NCI-H510A treated with DMSO at 0.1 percent for 48 hours (cell line): Measurements from ENCODE around the gene B4GALNT3.
A peak's percentile ranks its signal among the peaks of the same experiment; 100 is the strongest.

ENCODE experiments used
- DNase-seq: peaks from one replicate; lab custom pipeline; 2025; lab: John Stamatoyannopoulos, UW

The B4GALNT3 gene

GRCh38 chr12:559208-559905 lies 99.6 kb downstream of the B4GALNT3 start:
- no peak for DNase-seq

GRCh38 chr12:559906-560455 lies 100.2 kb downstream of the B4GALNT3 start:
- DNase-seq, result no peak

GRCh38 chr12:560691-561390 lies 101.1 kb downstream of the B4GALNT3 start:
- DNase-seq, result peak; percentile 18

DNA sequence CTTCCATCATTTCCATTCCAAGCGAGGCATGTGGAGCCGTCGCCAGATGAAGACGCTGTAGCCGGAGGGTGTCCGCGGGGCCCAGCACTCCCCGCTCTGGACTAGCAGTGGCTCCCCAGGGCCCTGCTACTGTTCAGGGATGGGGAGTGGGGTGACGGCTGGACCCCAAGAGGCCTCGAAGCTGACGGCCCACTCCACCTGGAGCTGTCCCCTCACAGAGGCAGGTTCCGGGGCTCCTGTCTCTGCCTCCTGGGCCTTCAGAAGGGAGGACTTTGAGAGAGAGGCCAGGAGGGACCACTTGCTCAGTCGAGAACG lies 101.6 kb downstream of the B4GALNT3 start:
- DNase-seq, result no peak

DNA sequence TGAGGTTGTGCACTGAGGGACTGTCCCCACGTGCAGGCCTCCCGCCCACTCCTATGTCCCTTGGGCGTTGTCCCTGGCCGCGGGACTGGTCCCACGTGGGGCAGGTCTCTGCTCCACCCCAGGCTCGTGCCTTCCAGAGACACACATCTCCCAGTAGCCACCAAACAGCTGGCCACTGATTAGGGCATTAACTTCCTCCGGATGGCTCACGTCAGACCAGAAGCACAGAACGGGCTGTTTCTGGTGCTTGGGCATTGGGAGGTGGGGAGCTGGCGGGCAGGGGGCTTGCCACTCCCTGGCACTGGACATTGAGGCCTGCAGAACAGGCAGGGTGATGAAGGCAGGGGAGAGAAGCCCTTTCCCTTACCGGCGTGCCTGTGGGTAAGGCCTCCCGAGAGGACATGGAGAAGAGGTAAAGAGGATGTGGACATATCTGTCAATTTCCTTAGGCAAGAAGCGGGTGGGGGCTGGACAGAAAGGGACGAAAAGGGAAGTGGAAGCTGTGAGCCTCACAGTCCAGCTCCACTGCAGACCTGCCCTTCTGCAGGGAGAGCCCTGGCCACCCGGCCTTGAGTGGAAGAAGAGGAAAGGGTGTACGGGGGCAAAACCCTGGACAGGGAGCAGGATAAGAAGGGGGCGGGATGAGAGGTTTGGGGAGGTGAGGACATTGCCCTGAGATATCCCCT lies 102.3 kb downstream of the B4GALNT3 start:
- DNase-seq, result no peak

GRCh38 chr12:562634-563033 lies 102.9 kb downstream of the B4GALNT3 start:
- DNase-seq, result no peak

DNA sequence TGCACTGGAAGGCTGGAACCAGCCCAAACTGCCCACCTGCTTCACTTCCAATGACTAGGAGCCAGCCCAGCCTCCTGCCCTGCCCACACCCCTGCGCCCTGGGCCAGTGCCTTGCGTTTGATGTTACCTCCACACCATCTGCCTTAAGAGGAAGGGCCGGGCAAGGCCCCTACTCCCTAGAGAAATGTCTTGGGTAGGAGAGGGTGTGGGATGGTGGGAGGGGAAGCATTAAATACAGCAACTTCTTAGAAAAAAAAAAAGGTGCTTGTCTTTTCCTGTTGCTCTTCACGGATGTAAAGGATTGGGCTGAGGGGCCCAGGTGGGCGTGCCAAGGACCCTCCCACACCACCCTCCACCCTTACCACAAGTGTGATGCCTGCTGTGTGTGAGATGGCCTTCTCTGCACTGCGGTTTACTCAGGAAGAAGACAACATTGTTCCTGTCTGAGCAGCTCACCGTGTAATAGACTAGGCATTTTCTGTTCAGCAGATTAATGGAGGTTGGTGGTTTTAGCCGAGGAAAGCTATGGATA lies 103.6 kb downstream of the B4GALNT3 start:
- no peak for DNase-seq

DNA sequence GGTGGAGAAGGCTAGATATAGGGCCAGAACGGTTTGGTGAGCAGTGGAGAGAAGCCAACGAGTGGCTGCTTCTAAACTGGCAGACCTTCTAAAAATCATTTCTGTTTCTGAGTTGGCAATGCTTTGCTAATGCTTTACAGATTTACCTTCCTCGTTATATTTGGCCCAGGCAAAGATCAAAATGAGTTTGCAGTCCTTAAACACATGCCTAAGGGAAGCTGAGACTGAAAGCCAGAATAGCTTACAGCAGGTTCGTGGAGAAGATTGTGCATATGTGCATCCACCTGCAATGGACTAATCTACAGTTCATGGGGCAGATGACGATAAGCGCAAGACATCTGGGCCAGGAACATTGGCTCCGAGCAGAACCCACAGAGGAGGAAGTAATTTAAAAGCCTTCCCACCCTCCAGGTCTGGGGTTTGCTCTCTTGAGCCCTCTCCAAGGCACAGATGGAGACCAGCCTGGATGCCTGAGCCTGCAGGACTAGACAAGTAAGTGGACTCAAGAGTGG lies 104.1 kb downstream of the B4GALNT3 start:
- no peak for DNase-seq

DNA sequence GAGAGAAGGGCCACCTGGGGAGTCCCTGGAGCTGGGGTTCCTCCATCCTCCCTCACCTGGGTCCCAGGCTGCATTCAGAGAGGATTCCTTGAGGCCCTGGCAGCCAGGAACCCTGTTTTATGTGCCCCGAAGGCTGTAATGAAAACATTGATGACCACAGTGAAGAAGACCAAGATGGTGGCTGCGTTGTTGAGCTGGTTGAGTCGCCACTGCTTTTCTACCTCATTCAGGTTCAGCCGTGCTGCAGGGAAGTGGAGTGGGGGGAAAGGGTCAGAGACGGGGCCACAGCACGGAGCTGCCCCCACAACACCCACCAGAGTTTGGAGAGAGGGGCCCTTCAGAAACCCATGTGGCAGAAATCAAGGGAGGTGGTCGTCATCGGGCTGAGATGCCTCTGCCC lies 105.4 kb downstream of the B4GALNT3 start:
- no peak for DNase-seq

DNA sequence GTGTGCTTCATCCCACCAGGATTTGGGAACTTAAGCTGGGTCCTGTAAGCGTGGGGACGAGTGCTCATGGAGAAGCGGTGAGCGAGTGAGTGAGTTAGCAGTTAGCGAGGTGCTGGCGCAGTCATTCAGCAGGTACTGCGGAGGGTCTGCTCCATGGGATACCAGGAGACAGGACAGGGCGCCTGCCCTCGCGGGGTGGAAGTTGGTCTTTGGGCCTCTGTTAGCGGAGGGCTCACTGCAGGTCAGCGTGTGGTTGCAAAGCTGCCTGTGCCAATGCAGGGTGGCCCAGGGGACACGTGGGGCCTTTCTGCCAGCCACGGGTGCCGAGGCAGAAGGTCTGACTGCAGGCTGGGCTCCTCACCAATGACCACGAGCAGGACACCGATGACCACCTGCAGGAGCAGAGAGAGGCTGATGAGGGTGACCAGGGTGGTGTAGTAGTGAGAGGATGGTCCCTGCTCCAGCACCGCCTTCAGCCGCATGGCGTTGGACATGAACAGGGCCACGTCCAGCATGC lies 105.9 kb downstream of the B4GALNT3 start:
- no peak for DNase-seq

GRCh38 chr12:568486-568885 lies 108.7 kb downstream of the B4GALNT3 start:
- no peak for DNase-seq

- no peak for DNase-seq
Observed at GRCh38 chr12:569091-569676, 109.4 kb downstream of the B4GALNT3 start.

- DNase-seq, result peak; percentile 54
Observed at GRCh38 chr12:569803-570434, 110.2 kb downstream of the B4GALNT3 start.

GRCh38 chr12:570435-570920 lies 110.7 kb downstream of the B4GALNT3 start:
- no peak for DNase-seq

- no peak for DNase-seq
Observed at GRCh38 chr12:570921-571794, 111.4 kb downstream of the B4GALNT3 start.

- no peak for DNase-seq
Observed at GRCh38 chr12:571795-572531, 112.2 kb downstream of the B4GALNT3 start.

DNA sequence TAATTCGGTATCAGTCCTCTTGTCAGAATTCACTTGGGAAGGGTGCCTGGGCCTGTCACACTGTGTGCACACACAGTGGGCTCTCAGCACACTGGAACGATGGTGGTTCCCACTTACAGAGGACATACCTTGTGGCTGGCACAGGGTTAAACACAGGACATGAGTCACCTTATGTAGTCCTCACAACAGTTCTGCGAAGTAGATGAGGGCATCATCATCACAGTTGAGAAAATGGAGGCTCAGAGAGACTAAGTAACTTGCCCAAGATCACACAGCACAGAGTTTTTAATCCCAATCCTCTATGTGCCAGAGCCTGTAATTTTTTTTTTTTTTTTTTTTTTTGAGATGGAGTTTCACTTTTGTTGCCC lies 112.8 kb downstream of the B4GALNT3 start:
- no peak for DNase-seq

GRCh38 chr12:573232-573631 lies 113.5 kb downstream of the B4GALNT3 start:
- no peak for DNase-seq

- DNase-seq, result no peak
Observed at GRCh38 chr12:574475-575128, 114.9 kb downstream of the B4GALNT3 start.
